ENCODE data around the gene POU3F4. TPM values are rescaled to one million over a fixed set of nuclear protein-coding genes. Genes with fewer than 3 reads are reported as not detected.

POU3F4 gene
- total and polyA plus RNA-seq, 2 donors (not counting 3 experiments of a cell fraction or from before 2014, with no cell fraction given), result not detected

GRCh38 chrX:83535417-83536196, 27.5 kb downstream of the POU3F4 start:
- Histone ChIP-seq H3K9ac (replicated peaks; ENCODE audit: extremely low read depth, insufficient read depth, low read length) (no peak overlapping the region), H3K36me3 (ENCODE audit: control insufficient read depth in 2 of 2, extremely low read depth in 1 of 2, insufficient read depth in 2 of 2, low read length in 2 of 2) (no peaks in the 10 kb centered on the region), H3K9me1 (replicated peaks; ENCODE audit: control insufficient read depth, extremely low read depth, insufficient read depth, low read length) (no peaks in the 10 kb centered on the region), H3K4me3 (replicated peaks in 1 of 3; ENCODE audit: insufficient read depth in 1 of 3, low read depth in 1 of 3, low read length in 3 of 3) (no peak overlapping the region), H3K4me1 (ENCODE audit: control insufficient read depth, extremely low read depth, insufficient read depth, low read length) (no peaks in the 10 kb centered on the region), H3K27ac (ENCODE audit: insufficient read depth, low read depth, low read length) (no peak overlapping the region), H3K79me2 (ENCODE audit: control insufficient read depth, insufficient read depth, low read length) (no peaks in the 10 kb centered on the region), H3K27me3 (ENCODE audit: control insufficient read depth in 2 of 2, insufficient read depth in 2 of 2, low read length in 2 of 2) (no peaks in the 10 kb centered on the region), H4K20me1 (replicated peaks; ENCODE audit: control insufficient read depth, extremely low read depth, insufficient read depth, low read length) (no peaks in the 10 kb centered on the region), H3K4me2 (ENCODE audit: insufficient read depth, low read length) (no peak overlapping the region), H2AFZ (ENCODE audit: low read depth, low read length) (no peak overlapping the region), H3K9me3 (replicated peaks; ENCODE audit: control insufficient read depth, insufficient read depth, low read length) (no peaks in the 10 kb centered on the region)
- dilution Hi-C loops (cut with MboI; ENCODE audit: extremely low pct_ligation_motif_present, low sequenced_read_pairs) (no loop called here), intact Hi-C loops (cut with micrococcal nuclease) (no loop called here)
- ChIA-PET POLR2A (no interaction called here), CTCF (no interaction called here)
- TF ChIP-seq EZH2 (IDR thresholded peaks at IDR 0.05; ENCODE audit: borderline replicate concordance, low read depth, low read length, severe bottlenecking) (no peak), POLR2AphosphoS5 (IDR thresholded peaks at IDR 0.05; ENCODE audit: insufficient read depth, low read depth, low read length) (no peak), POLR2A (IDR thresholded peaks at IDR 0.05; ENCODE audit: low read depth, low read length) (no peak)
- FAIRE-seq, result no peak
- no TSS peak for BruUV-seq (replicated peaks)
- no peak for DNase-seq (ENCODE audit: low read depth, low spot score)
